SK-N-SH (cell line): ENCODE results near the gene MYBBP1A. TPM values are rescaled to one million over a fixed set of nuclear protein-coding genes. Genes with fewer than 3 reads are reported as not detected.
"Not testable (repeated sequence)": the region's sequence is repeated elsewhere in the genome, so short reads cannot be mapped to it uniquely, and the experiment has no call there.

ENCODE experiments used
- CTCF ChIA-PET: fragments of 300-600, 350-600 bp; formaldehyde crosslinking; extraction: SDS; loops from one replicate; lab custom pipeline; 2021; lab: Yijun Ruan, JAX
- POLR2A ChIA-PET: fragments of 350-600 bp; sonication (Branson Sonifier 250); formaldehyde crosslinking; extraction: SDS; loops from one replicate; lab custom pipeline; 2020; ENCODE audit warnings: antibody characterized with exemption, inconsistent platforms; lab: Yijun Ruan, JAX
- DNase-seq: peaks from one replicate; pipeline ENCODE4 v3.0.0; 2012
- H2AFZ ChIP-seq: fragments of 200-600 bp; sonication (generic); 2 replicates; pipeline ENCODE4 v1.8.1; 2016; ENCODE audit warnings: antibody characterized with exemption, mild to moderate bottlenecking, low read depth
- H3F3A ChIP-seq: fragments of 200-600 bp; sonication (generic); replicated peaks from 2 replicates; pipeline ENCODE3; 2016; ENCODE audit warnings: antibody characterized with exemption, mild to moderate bottlenecking; ENCODE audit not compliant: insufficient read depth
- H3K27ac ChIP-seq, 2 experiments: fragments of 200-500 bp in 1 of 2; fragments of 200-600 bp in 1 of 2; sonication (Bioruptor generic) in 1 of 2; sonication (generic), shearing (Covaris generic) in 1 of 2; 2 replicates each; pipeline versions ENCODE4 v1.5.1 to v1.6.1; 2014 to 2016; ENCODE audit warnings: low read depth in 2 of 2, inconsistent platforms in 1 of 2, low read length in 1 of 2, mild to moderate bottlenecking in 1 of 2, mixed read lengths in 1 of 2
- H3K27me3 ChIP-seq: fragments of 200-600 bp; sonication (generic), shearing (Covaris generic); 2 replicates; pipeline ENCODE4 v1.6.1; 2016; ENCODE audit warnings: mixed run types; ENCODE audit not compliant: insufficient read depth
- H3K36me3 ChIP-seq, 2 experiments: fragments of 200-500 bp in 1 of 2; fragments of 200-600 bp in 1 of 2; sonication (Bioruptor generic) in 1 of 2; sonication (generic) in 1 of 2; replicated peaks in 1 of 2; 2 replicates each; pipeline versions ENCODE3 to v1.5.1; 2014 to 2016; ENCODE audit warnings: low read length in 1 of 2, mild to moderate bottlenecking in 1 of 2; ENCODE audit not compliant: insufficient read depth in 2 of 2, control insufficient read depth in 1 of 2
- H3K4me1 ChIP-seq, 2 experiments: fragments of 200-500 bp in 1 of 2; fragments of 200-600 bp in 1 of 2; sonication (Bioruptor generic) in 1 of 2; sonication (generic), shearing (Covaris generic) in 1 of 2; 2 replicates each; pipeline versions ENCODE4 v1.5.1 to v1.6.1; 2014 to 2016; ENCODE audit warnings: low read depth in 1 of 2, low read length in 1 of 2, mixed run types in 1 of 2; ENCODE audit not compliant: insufficient read depth in 2 of 2, control insufficient read depth in 1 of 2
- H3K4me2 ChIP-seq: fragments of 200-600 bp; sonication (generic), shearing (Covaris generic); 2 replicates; pipeline ENCODE4 v1.6.1; 2017; ENCODE audit warnings: mixed run types
- H3K4me3 ChIP-seq, 2 experiments: fragments of 200-500 bp in 1 of 2; fragments of 200-600 bp in 1 of 2; sonication (Bioruptor generic) in 1 of 2; sonication (generic), shearing (Covaris generic) in 1 of 2; 2 replicates each; pipeline versions ENCODE4 v1.5.1 to v1.8.1; 2014 to 2016; ENCODE audit warnings: low read depth in 2 of 2, inconsistent platforms in 1 of 2, low read length in 1 of 2, mild to moderate bottlenecking in 1 of 2, mixed read lengths in 1 of 2, moderate library complexity in 1 of 2
- H3K79me2 ChIP-seq: fragments of 200-600 bp; sonication (generic); 2 replicates; pipeline ENCODE4 v1.8.1; 2017; ENCODE audit warnings: mild to moderate bottlenecking; ENCODE audit not compliant: insufficient read depth
- H3K9ac ChIP-seq: fragments of 200-600 bp; sonication (generic); 2 replicates; pipeline ENCODE4 v1.6.1; 2017; ENCODE audit warnings: mixed run types
- H3K9me2 ChIP-seq: fragments of 200-600 bp; sonication (generic); 2 replicates; pipeline ENCODE4 v1.6.1; 2017; ENCODE audit warnings: mixed run types
- H3K9me3 ChIP-seq: fragments of 200-600 bp; sonication (generic); 2 replicates; pipeline ENCODE4 v1.6.1; 2017; ENCODE audit warnings: mixed run types, mild to moderate bottlenecking, moderate library complexity
- H4K20me1 ChIP-seq: fragments of 200-600 bp; sonication (generic); 2 replicates; pipeline ENCODE4 v1.6.1; 2017; ENCODE audit warnings: mild to moderate bottlenecking, mixed run types; ENCODE audit not compliant: insufficient read depth
- CHD2 ChIP-seq: fragments of 150-350 bp; IDR thresholded peaks from 2 replicates; pipeline ENCODE4 v1.6.1; 2018; ENCODE audit warnings: low read length; ENCODE audit not compliant: partially characterized antibody
- CTCF ChIP-seq: fragments of 200-600 bp; sonication (generic); IDR thresholded peaks from 2 replicates; pipeline ENCODE4 v1.6.1; 2017; ENCODE audit warnings: antibody characterized with exemption, mild to moderate bottlenecking, moderate library complexity
- NRF1 ChIP-seq: IDR thresholded peaks from 2 replicates; pipeline ENCODE4 v1.6.1; 2012; ENCODE audit warnings: low read depth, mild to moderate bottlenecking, low read length
- REST ChIP-seq: IDR thresholded peaks from 2 replicates; pipeline ENCODE4 v1.6.1; 2012; ENCODE audit warnings: mild to moderate bottlenecking, low read depth, low read length, moderate library complexity
- RFX5 ChIP-seq: IDR thresholded peaks from 2 replicates; pipeline ENCODE4 v1.6.1; 2012; ENCODE audit warnings: mild to moderate bottlenecking, improper control_type of control experiment, low read length
- SIN3A ChIP-seq: IDR thresholded peaks from 2 replicates; pipeline ENCODE4 v1.6.1; 2012; ENCODE audit warnings: low read depth, mild to moderate bottlenecking, low read length, moderate library complexity, borderline replicate concordance
- USF1 ChIP-seq: IDR thresholded peaks from 2 replicates; pipeline ENCODE4 v1.4.0; 2012; ENCODE audit warnings: low read depth, borderline replicate concordance
- USF2 ChIP-seq: fragments of 150-350 bp; IDR thresholded peaks from 2 replicates; pipeline ENCODE4 v1.6.1; 2017; ENCODE audit warnings: antibody characterized with exemption, low read length, low read depth, borderline replicate concordance
- whole genome bisulfite sequencing: methylation state at CpG from one replicate; pipeline ENCODE4 v1.1.6; 2017; ENCODE audit warnings: low lambda C conversion rate; 5-methylcytosine and 5-hydroxymethylcytosine counted together
- polyA plus RNA-seq, 3 experiments: library from polyadenylated mRNA; depleted of rRNA; stranded (reverse); fragments of >200 nt; gene quantifications; 2 replicates each; pipeline ENCODE4 v1.2.3, GENCODE V29; 2012

The MYBBP1A gene
- polyA plus RNA-seq, 1 of the 3 experiments (the other 2 are of a cell fraction) = 93.0 TPM

- TF ChIP-seq REST (no peak), RFX5 (no peak), USF2 (no peak), SIN3A (no peak)
Measured at GRCh38 chr17:4597975-4598374, 42.8 kb upstream of the MYBBP1A start (continued).

GRCh38 chr17:4596636-4597380 is 41.6 kb upstream of the MYBBP1A start:
- Histone ChIP-seq H3K9me3 (no peaks in the 10 kb centered on the region), H3K4me3 (no peak overlapping the region), H3F3A (no peaks in the 10 kb centered on the region), H4K20me1 (no peaks in the 10 kb centered on the region), H3K27me3 (peaks cover 11% of the 10 kb centered on the region), H3K9ac (no peak overlapping the region), H3K36me3 (no peaks in the 10 kb centered on the region), H3K9me2 (no peaks in the 10 kb centered on the region), H2AFZ (no peak overlapping the region), H3K4me1 (peaks cover 0 to 12% of the 10 kb centered on the region in 2 experiments; a peak in 1 of 4 replicates), H3K4me2 (no peak overlapping the region), H3K27ac (no peak overlapping the region), H3K79me2 (no peaks in the 10 kb centered on the region)
- ChIA-PET CTCF (interaction anchor here (0.7 to 6.1 kb wide), 8 partner anchors 13 to 312 kb away, joined by 3 to 39 read pairs (median 6); no protein-coding TSS in a partner anchor), POLR2A (no interaction called here)
- TF ChIP-seq USF2 (no peak), USF1 (no peak), CTCF (no peak), CHD2 (no peak), NRF1 (no peak)
- no peak for DNase-seq
- WGBS = 77% methylated on average over 18 of the region's 36 CpGs

- H3K79me2 ChIP-seq, H3K9me2 ChIP-seq, H3F3A ChIP-seq, H3K9ac ChIP-seq, H3K4me2 ChIP-seq, H3K36me3 ChIP-seq, H3K4me3 ChIP-seq, DNase-seq, H3K27ac ChIP-seq, H2AFZ ChIP-seq, H3K9me3 ChIP-seq, H4K20me1 ChIP-seq, POLR2A ChIA-PET: not testable (repeated sequence)
- CTCF ChIA-PET = interaction anchor here (0.9 to 6.1 kb wide), 6 partner anchors 9 to 96 kb away, joined by 3 to 39 read pairs (median 4); no protein-coding TSS in a partner anchor
- peaks cover 0 to 19% of the 10 kb centered on the region in 2 experiments; a peak in 1 of 4 replicates for H3K4me1 ChIP-seq
- peaks cover 21% of the 10 kb centered on the region for H3K27me3 ChIP-seq
- WGBS = 87% methylated on average over 13 of the region's 23 CpGs
Measured at GRCh38 chr17:4595685-4596342, 40.6 kb upstream of the MYBBP1A start.
